C4-2B (cell line): Measurements from ENCODE around the gene TRPM5.

Experiments
- ZFX ChIP-seq: fragments of 450-650 bp; IDR thresholded peaks from 2 replicates; pipeline ENCODE4 v1.6.1; 2017
- TF ChIP-seq, protein P1 (sequence below): fragments of 450-650 bp; conservative IDR thresholded peaks from 2 replicates; pipeline ENCODE4 v1.5.1; 2017; ENCODE audit warnings: mild to moderate bottlenecking

DNA sequence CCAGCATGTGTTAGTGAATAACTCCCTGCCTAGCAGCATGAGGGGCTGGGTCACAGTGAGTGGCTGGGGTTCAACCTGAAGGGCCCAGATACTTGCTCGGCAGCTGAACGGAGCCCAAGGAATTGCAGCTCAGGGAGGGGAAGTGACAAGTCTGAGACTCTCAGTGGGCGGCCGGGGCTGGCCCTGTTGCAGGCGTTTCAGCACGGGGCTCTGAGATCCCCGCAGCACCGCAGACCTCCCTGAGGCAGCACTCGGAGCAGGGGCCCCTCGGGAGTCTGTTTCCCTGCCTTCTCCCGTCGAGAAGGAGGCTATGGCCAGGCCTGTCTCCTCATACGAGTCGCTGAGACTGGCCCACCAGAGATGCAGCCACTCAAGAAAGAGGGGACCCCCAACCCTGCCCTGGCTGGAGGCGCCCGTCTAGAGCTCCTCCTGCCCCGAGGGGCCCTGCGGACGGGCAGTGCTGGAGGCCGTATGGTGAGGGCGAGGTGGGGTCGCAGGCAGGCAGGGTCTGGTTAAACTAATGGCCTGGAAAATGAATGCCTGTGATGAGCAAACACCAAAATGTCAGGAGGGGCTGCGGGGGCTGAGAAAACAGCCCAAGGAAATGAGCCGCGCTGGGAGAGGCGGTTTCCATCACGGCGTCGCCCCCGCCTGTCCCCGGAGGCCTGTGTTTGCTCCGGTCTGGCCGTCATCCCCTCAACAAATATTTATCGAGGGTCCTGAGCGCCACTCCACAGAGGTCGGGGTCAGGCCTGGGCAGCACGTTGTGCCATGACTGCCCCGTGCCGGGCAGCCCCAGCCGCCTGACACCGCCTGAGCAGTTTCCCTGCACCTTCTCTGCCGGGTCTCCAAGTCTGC lies 34.5 kb downstream of the TRPM5 start:
- TF ChIP-seq, protein P1, sequence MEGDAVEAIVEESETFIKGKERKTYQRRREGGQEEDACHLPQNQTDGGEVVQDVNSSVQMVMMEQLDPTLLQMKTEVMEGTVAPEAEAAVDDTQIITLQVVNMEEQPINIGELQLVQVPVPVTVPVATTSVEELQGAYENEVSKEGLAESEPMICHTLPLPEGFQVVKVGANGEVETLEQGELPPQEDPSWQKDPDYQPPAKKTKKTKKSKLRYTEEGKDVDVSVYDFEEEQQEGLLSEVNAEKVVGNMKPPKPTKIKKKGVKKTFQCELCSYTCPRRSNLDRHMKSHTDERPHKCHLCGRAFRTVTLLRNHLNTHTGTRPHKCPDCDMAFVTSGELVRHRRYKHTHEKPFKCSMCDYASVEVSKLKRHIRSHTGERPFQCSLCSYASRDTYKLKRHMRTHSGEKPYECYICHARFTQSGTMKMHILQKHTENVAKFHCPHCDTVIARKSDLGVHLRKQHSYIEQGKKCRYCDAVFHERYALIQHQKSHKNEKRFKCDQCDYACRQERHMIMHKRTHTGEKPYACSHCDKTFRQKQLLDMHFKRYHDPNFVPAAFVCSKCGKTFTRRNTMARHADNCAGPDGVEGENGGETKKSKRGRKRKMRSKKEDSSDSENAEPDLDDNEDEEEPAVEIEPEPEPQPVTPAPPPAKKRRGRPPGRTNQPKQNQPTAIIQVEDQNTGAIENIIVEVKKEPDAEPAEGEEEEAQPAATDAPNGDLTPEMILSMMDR = no peak
- TF ChIP-seq ZFX = no peak
